IMR-90 (cell line): ENCODE results near the gene SDK1. TPM values are rescaled to one million over a fixed set of nuclear protein-coding genes. Genes with fewer than 3 reads are reported as not detected.
"Not testable (repeated sequence)": the region's sequence is repeated elsewhere in the genome, so short reads cannot be mapped to it uniquely, and the experiment has no call there.

ENCODE experiments used
- ATAC-seq: fragments of 200-7000 bp; cut with Tn5 transposase; 2 replicates; pipeline ENCODE4 v1.9.1; 2020; ENCODE audit warnings: low read depth, mild to moderate bottlenecking, moderate library complexity
- BruUV-seq: library from RNA; stranded (reverse); fragments of 400-500 nt; replicated peaks from 2 replicates; lab custom pipeline; 2021; lab: Mats Ljungman, UMichigan
- CTCF ChIA-PET: fragments of 300-600 bp; formaldehyde crosslinking; extraction: SDS; loops from one replicate; lab custom pipeline; 2021; ENCODE audit warnings: antibody characterized with exemption; lab: Yijun Ruan, JAX
- POLR2A ChIA-PET: fragments of 300-600 bp; sonication (Branson Sonifier 250); formaldehyde crosslinking; loops from one replicate; lab custom pipeline; 2022; ENCODE audit warnings: antibody characterized with exemption; ENCODE audit not compliant: unreplicated experiment; lab: Charles Lee
- DNase-seq: peaks from one replicate; pipeline ENCODE4 v3.0.0; 2013
- H2AFZ ChIP-seq: replicated peaks from 2 replicates; pipeline ENCODE3; 2013; ENCODE audit warnings: low read length, mild to moderate bottlenecking; ENCODE audit not compliant: poor library complexity
- H2AK5ac ChIP-seq: 2 replicates; pipeline ENCODE4 v1.6.1; 2013; ENCODE audit warnings: low read depth, low read length, inconsistent platforms
- H2AK9ac ChIP-seq: replicated peaks from 2 replicates; pipeline ENCODE3; 2013; ENCODE audit warnings: mild to moderate bottlenecking, low read depth, low read length, moderate library complexity; ENCODE audit not compliant: poor library complexity
- H2BK120ac ChIP-seq: 2 replicates; pipeline ENCODE4 v1.6.1; 2013; ENCODE audit warnings: low read depth, low read length, inconsistent platforms
- H2BK15ac ChIP-seq: 3 replicates; pipeline ENCODE4 v1.6.1; 2013; ENCODE audit warnings: low read depth, low read length, inconsistent platforms
- H2BK20ac ChIP-seq: 2 replicates; pipeline ENCODE4 v1.6.1; 2013; ENCODE audit warnings: low read depth, mild to moderate bottlenecking, inconsistent platforms, low read length, moderate library complexity
- H2BK5ac ChIP-seq: 2 replicates; pipeline ENCODE4 v1.6.1; 2013; ENCODE audit warnings: mild to moderate bottlenecking, low read depth, low read length, inconsistent platforms; ENCODE audit not compliant: poor library complexity, severe bottlenecking
- H3K14ac ChIP-seq: replicated peaks from 2 replicates; pipeline ENCODE4 v1.6.1; 2013; ENCODE audit warnings: low read depth, low read length, inconsistent platforms
- H3K18ac ChIP-seq: 2 replicates; pipeline ENCODE4 v1.6.1; 2013; ENCODE audit warnings: low read depth, low read length, control low read depth
- H3K23ac ChIP-seq: 2 replicates; pipeline ENCODE4 v1.6.1; 2013; ENCODE audit warnings: low read depth, low read length, inconsistent platforms
- H3K27ac ChIP-seq: 2 replicates; pipeline ENCODE4 v1.5.1; 2013; ENCODE audit warnings: mild to moderate bottlenecking, control low read depth, low read length; ENCODE audit not compliant: insufficient read depth
- H3K27me3 ChIP-seq: 2 replicates; pipeline ENCODE4 v1.6.1; 2013; ENCODE audit warnings: low read length; ENCODE audit not compliant: control insufficient read depth, insufficient read depth
- H3K36me3 ChIP-seq: 2 replicates; pipeline ENCODE4 v1.6.1; 2013; ENCODE audit warnings: low read length, mixed read lengths; ENCODE audit not compliant: control insufficient read depth, insufficient read depth
- H3K4ac ChIP-seq: 2 replicates; pipeline ENCODE4 v1.6.1; 2013; ENCODE audit warnings: low read depth, low read length, inconsistent platforms
- H3K4me1 ChIP-seq: 2 replicates; pipeline ENCODE4 v1.6.1; 2013; ENCODE audit warnings: low read length, mixed read lengths; ENCODE audit not compliant: control insufficient read depth, insufficient read depth
- H3K4me2 ChIP-seq: 2 replicates; pipeline ENCODE4 v1.6.1; 2013; ENCODE audit warnings: low read depth, mild to moderate bottlenecking, control low read depth, low read length, moderate library complexity
- H3K4me3 ChIP-seq: 2 replicates; pipeline ENCODE4 v1.5.1; 2013; ENCODE audit warnings: low read depth, mild to moderate bottlenecking, control low read depth, low read length, moderate library complexity; ENCODE audit not compliant: insufficient read depth
- H3K56ac ChIP-seq: 2 replicates; pipeline ENCODE4 v1.6.1; 2013; ENCODE audit warnings: low read length, inconsistent platforms; ENCODE audit not compliant: insufficient read depth; ENCODE audit errors: extremely low read depth
- H3K79me1 ChIP-seq, 2 experiments: 2 replicates each; pipeline ENCODE4 v1.6.1; 2013; ENCODE audit warnings: low read length in 2 of 2, inconsistent platforms in 1 of 2, low read depth in 1 of 2
- H3K9ac ChIP-seq: 2 replicates; pipeline ENCODE4 v1.6.1; 2013; ENCODE audit warnings: low read depth, low read length, control low read depth
- H3K9me1 ChIP-seq: 2 replicates; pipeline ENCODE4 v1.6.1; 2013; ENCODE audit warnings: low read length, inconsistent platforms; ENCODE audit not compliant: insufficient read depth
- H3K9me3 ChIP-seq: 2 replicates; pipeline ENCODE4 v1.6.1; 2013; ENCODE audit warnings: low read length; ENCODE audit not compliant: control insufficient read depth, insufficient read depth
- H4K20me1 ChIP-seq: 2 replicates; pipeline ENCODE4 v1.6.1; 2013; ENCODE audit warnings: low read length, inconsistent platforms; ENCODE audit not compliant: insufficient read depth
- H4K5ac ChIP-seq: 2 replicates; pipeline ENCODE4 v1.6.1; 2013; ENCODE audit warnings: mild to moderate bottlenecking, low read depth, low read length, control low read depth
- H4K8ac ChIP-seq, 2 experiments: 2 replicates each; pipeline ENCODE4 v1.6.1; 2013; ENCODE audit warnings: low read depth in 2 of 2, low read length in 2 of 2, control low read depth in 1 of 2, inconsistent platforms in 1 of 2
- H4K91ac ChIP-seq: 2 replicates; pipeline ENCODE4 v1.6.1; 2013; ENCODE audit warnings: low read depth, low read length, inconsistent platforms; ENCODE audit not compliant: insufficient read depth
- WGBS, 2 experiments: methylation state at CpG; one replicate each; pipeline versions ENCODE4 v1.1.5 to v1.1.7; 2013; ENCODE audit warnings: missing lambda C conversion rate in 2 of 2; ENCODE audit not compliant: insufficient read length in 1 of 2; ENCODE audit errors: extremely low coverage in 2 of 2; 5-methylcytosine and 5-hydroxymethylcytosine counted together
- dilution Hi-C: fragments of 300-500 bp; cut with HindIII; formaldehyde crosslinking; loops from one replicate; pipeline ENCODE4 v1.14.3; 2018; ENCODE audit warnings: low sequenced_read_pairs; ENCODE audit not compliant: unreplicated experiment
- in situ Hi-C: fragments of 300-500 bp; cut with MboI; formaldehyde crosslinking; loops from 3 replicates; pipeline ENCODE4 v1.14.3; 2019; ENCODE audit warnings: low sequenced_read_pairs, inconsistent platforms, mixed read lengths
- intact Hi-C: fragments of 100-400 bp; cut with micrococcal nuclease; formaldehyde crosslinking; loops from 2 replicates; pipeline ENCODE4 v1.10.0; 2022
- polyA plus RNA-seq, 3 experiments: library from polyadenylated mRNA; depleted of rRNA; stranded (reverse); fragments of >200 nt; gene quantifications; 2 replicates each; pipeline ENCODE4 v1.2.3, GENCODE V29; 2012; ENCODE audit warnings: low replicate concordance in 1 of 3
- total RNA-seq: library from RNA; depleted of rRNA; stranded (reverse); fragments of >200 nt; gene quantifications from 2 replicates; pipeline ENCODE4 v1.2.3, GENCODE V29; 2012

SDK1 gene
- total and polyA plus RNA-seq, 2 of the 4 experiments (the other 2 are of a cell fraction) = 1.5 to 1.6 TPM

GRCh38 chr7:3941706-3942105 is 640.7 kb downstream of the SDK1 start:
- H3K9me3 ChIP-seq, H2BK5ac ChIP-seq, H2AFZ ChIP-seq, H3K18ac ChIP-seq, H3K79me1 ChIP-seq, H4K5ac ChIP-seq, H3K56ac ChIP-seq, H3K9ac ChIP-seq, H3K9me1 ChIP-seq, ATAC-seq, H3K4ac ChIP-seq, H2BK20ac ChIP-seq, CTCF ChIA-PET, H4K8ac ChIP-seq, DNase-seq, H3K14ac ChIP-seq, H3K23ac ChIP-seq, intact Hi-C loops, H3K4me2 ChIP-seq, H3K36me3 ChIP-seq, in situ Hi-C loops, H2BK120ac ChIP-seq, H3K4me3 ChIP-seq, H4K20me1 ChIP-seq, H3K27me3 ChIP-seq, H2BK15ac ChIP-seq, H3K4me1 ChIP-seq, H4K91ac ChIP-seq, H2AK9ac ChIP-seq, POLR2A ChIA-PET, H3K27ac ChIP-seq, dilution Hi-C loops, H2AK5ac ChIP-seq, BruUV-seq: not testable (repeated sequence)
- 60% methylated on average over 2 of the region's 12 CpGs; no CpG with 5 or more reads in 1 of the 2 experiments for WGBS, 2 experiments
